ENCODE measurements around the gene ATP9A. TPM values are rescaled to one million over a fixed set of nuclear protein-coding genes. Genes with fewer than 3 reads are reported as not detected.
"Not testable (repeated sequence)": the region's sequence is repeated elsewhere in the genome, so short reads cannot be mapped to it uniquely, and the experiment has no call there.

ATP9A gene
- total and polyA plus RNA-seq, 2 of the 8 experiments (the other 6 are each of a cell fraction or from before 2014, with no cell fraction given), result 5.0 to 6.4 TPM

GRCh38 chr20:51740308-51740707, 27.9 kb downstream of the ATP9A start:
- H3K79me1 ChIP-seq (ENCODE audit: low read depth, low read length); H2BK15ac ChIP-seq (ENCODE audit: low read length); H3K23ac ChIP-seq (ENCODE audit: insufficient read length); H3K23me2 ChIP-seq (ENCODE audit: low read depth, low read length); H2BK5ac ChIP-seq (ENCODE audit: low read depth, low read length); H3K56ac ChIP-seq (replicated peaks; ENCODE audit: insufficient read length, low read depth, low read length); H3K14ac ChIP-seq (ENCODE audit: insufficient read length); H3K4me3 ChIP-seq (ENCODE audit: extremely low read depth in 1 of 4, insufficient read depth in 2 of 4, low read depth in 3 of 4, low read length in 4 of 4); H3K4ac ChIP-seq (replicated peaks; ENCODE audit: insufficient read length, low read depth, low read length); H3K36me3 ChIP-seq (ENCODE audit: control insufficient read depth in 2 of 4, insufficient read depth in 4 of 4, low read length in 3 of 4); H2AFZ ChIP-seq (ENCODE audit: low read length); H3K79me2 ChIP-seq (ENCODE audit: control insufficient read depth in 1 of 2, insufficient read depth in 2 of 2, low read length in 2 of 2); H3K9me3 ChIP-seq (ENCODE audit: insufficient read depth in 2 of 2, low read depth in 1 of 2, low read length in 1 of 2); DNase-seq (ENCODE audit: low read depth in 1 of 2, low spot score in 2 of 2); H2BK120ac ChIP-seq (replicated peaks; ENCODE audit: low read depth, low read length); H3K4me1 ChIP-seq (replicated peaks in 1 of 4; ENCODE audit: control insufficient read depth in 3 of 4, insufficient read depth in 4 of 4, low read length in 3 of 4); H3K18ac ChIP-seq (ENCODE audit: extremely low read depth, low read length); H4K20me1 ChIP-seq (replicated peaks in 1 of 2; ENCODE audit: control insufficient read depth in 1 of 2, insufficient read depth in 2 of 2, low read length in 2 of 2); H2AK5ac ChIP-seq (ENCODE audit: low read depth, low read length); H2BK20ac ChIP-seq (ENCODE audit: low read length); H3K4me2 ChIP-seq (ENCODE audit: insufficient read depth in 1 of 2, low read depth in 2 of 2, low read length in 2 of 2); FAIRE-seq; H3K9ac ChIP-seq (replicated peaks in 1 of 4; ENCODE audit: extremely low read depth in 1 of 4, low read depth in 3 of 4, low read length in 3 of 4); H4K91ac ChIP-seq (replicated peaks; ENCODE audit: insufficient read length, low read length); H2BK12ac ChIP-seq (ENCODE audit: low read depth, low read length); H3K27ac ChIP-seq (ENCODE audit: low read depth, low read length); H3K27me3 ChIP-seq (replicated peaks in 1 of 4; ENCODE audit: control insufficient read depth in 3 of 4, extremely low read depth in 1 of 4, insufficient read depth in 3 of 4, low read length in 3 of 4); H4K8ac ChIP-seq (ENCODE audit: extremely low read depth, insufficient read depth, low read length); H4K5ac ChIP-seq (ENCODE audit: insufficient read length, low read depth, low read length): not testable (repeated sequence)
- POLR2A ChIA-PET (ENCODE audit: partially characterized antibody), result interaction anchor here (1.4 kb wide), 1 partner anchor 10 kb away, joined by 4 read pairs; no protein-coding TSS in a partner anchor
- CTCF ChIA-PET (ENCODE audit: partially characterized antibody), result interaction anchor here (0.5 kb wide), 1 partner anchor 116 kb away, joined by 5 read pairs; no protein-coding TSS in a partner anchor
- WGBS, 2 experiments (ENCODE audit: extremely low coverage in 1 of 2, insufficient coverage in 1 of 2, insufficient read length in 1 of 2, insufficient replicate concordance in 2 of 2, low coverage in 1 of 2, low lambda C conversion rate in 2 of 2, missing lambda C conversion rate in 1 of 2), result 93% methylated on average over 6 of the region's 7 CpGs; no CpG with 5 or more reads in 1 of the 2 experiments

Data from H1 (cell line).